Measurements from ENCODE around the gene HVCN1. TPM values are rescaled to one million over a fixed set of nuclear protein-coding genes. Genes with fewer than 3 reads are reported as not detected.
"Not testable (repeated sequence)": the region's sequence is repeated elsewhere in the genome, so short reads cannot be mapped to it uniquely, and the experiment has no call there.

HVCN1 gene
- total RNA-seq, 1 donor from 2014 or later, result 21.3 TPM

GRCh38 chr12:110613071-110613770 lies 75.7 kb downstream of the HVCN1 start:
- Histone ChIP-seq H3K4me3 (peak overlapping the region; percentile 78), H3K27ac (peak overlapping the region; percentile 82), H3K9me3 (no peaks in the 10 kb centered on the region), H3K36me3 (no peaks in the 10 kb centered on the region), H3K4me1 (peaks cover 7% of the 10 kb centered on the region), H3K27me3 (no peaks in the 10 kb centered on the region)
- DNase-seq (no peak), ATAC-seq (no peak)
- intact Hi-C loops (cut with DNase I), result no loop called here
- TF ChIP-seq, protein P1, sequence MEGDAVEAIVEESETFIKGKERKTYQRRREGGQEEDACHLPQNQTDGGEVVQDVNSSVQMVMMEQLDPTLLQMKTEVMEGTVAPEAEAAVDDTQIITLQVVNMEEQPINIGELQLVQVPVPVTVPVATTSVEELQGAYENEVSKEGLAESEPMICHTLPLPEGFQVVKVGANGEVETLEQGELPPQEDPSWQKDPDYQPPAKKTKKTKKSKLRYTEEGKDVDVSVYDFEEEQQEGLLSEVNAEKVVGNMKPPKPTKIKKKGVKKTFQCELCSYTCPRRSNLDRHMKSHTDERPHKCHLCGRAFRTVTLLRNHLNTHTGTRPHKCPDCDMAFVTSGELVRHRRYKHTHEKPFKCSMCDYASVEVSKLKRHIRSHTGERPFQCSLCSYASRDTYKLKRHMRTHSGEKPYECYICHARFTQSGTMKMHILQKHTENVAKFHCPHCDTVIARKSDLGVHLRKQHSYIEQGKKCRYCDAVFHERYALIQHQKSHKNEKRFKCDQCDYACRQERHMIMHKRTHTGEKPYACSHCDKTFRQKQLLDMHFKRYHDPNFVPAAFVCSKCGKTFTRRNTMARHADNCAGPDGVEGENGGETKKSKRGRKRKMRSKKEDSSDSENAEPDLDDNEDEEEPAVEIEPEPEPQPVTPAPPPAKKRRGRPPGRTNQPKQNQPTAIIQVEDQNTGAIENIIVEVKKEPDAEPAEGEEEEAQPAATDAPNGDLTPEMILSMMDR (IDR thresholded peaks at IDR 0.05), result no peak

GRCh38 chr12:110606253-110606611 lies 82.7 kb downstream of the HVCN1 start:
- Histone ChIP-seq H3K4me3 (peak overlapping the region; percentile 31), H3K36me3 (no peaks in the 10 kb centered on the region), H3K4me1 (no peaks in the 10 kb centered on the region), H3K27me3 (no peaks in the 10 kb centered on the region), H3K9me3 (no peaks in the 10 kb centered on the region), H3K27ac (peak overlapping the region; percentile 60)
- ATAC-seq (no peak), DNase-seq (no peak)
- TF ChIP-seq, protein P1 (IDR thresholded peaks at IDR 0.05), result no peak
- intact Hi-C loops (cut with DNase I), result no loop called here

DNA sequence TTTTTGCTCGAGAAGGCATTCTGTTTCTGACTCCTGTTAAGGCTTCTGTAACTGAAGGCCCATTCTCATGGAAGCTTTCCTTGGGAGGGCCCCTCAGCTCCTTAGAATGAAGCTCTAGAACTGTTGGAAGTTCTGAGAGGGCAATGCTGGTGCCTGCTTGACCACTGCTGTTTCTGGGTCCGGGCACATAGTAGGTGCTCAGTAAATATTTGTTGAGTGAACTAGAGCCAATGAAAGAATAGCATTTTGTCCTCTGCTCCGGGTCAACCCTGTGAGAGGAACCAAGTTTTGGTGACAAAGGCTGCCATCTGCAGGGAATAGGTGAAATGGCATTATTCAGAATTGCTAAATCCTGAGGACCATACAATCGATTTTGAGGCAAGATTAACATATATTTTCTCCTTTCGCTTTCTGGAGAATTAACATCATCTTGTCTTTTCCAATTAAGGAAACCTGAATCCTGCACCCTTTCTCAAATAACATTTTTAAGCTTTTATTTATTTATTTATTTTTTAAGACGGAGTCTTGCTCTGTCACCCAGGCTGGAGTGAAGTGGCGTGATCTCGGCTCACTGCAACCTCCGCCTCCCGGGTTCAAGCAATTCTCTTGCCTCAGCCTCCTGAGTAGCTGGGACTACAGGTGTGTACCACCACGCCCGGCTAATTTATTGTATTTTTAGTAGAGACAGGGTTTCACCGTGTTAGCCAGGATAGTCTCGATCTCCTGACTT lies 86.7 kb downstream of the HVCN1 start:
- H3K4me1 ChIP-seq, DNase-seq, H3K27ac ChIP-seq, H3K36me3 ChIP-seq, H3K27me3 ChIP-seq, H3K4me3 ChIP-seq, H3K9me3 ChIP-seq: not testable (repeated sequence)
- TF ChIP-seq, protein P1 (IDR thresholded peaks at IDR 0.05), result peak; percentile 78
- intact Hi-C loops (cut with DNase I), result loop anchor here (5.0 kb wide), 1 partner anchor 90 kb away; no protein-coding TSS in a partner anchor
- peak; percentile 85 for ATAC-seq

- no peak overlapping the region for H3K27ac ChIP-seq
- no peak for DNase-seq
- ATAC-seq, result peak; percentile 73
- no peaks in the 10 kb centered on the region for H3K9me3 ChIP-seq
- H3K36me3 ChIP-seq, result no peaks in the 10 kb centered on the region
- H3K4me3 ChIP-seq, result no peak overlapping the region
- no peaks in the 10 kb centered on the region for H3K4me1 ChIP-seq
- TF ChIP-seq, protein P1 (IDR thresholded peaks at IDR 0.05), result peak; percentile 48
- H3K27me3 ChIP-seq, result no peaks in the 10 kb centered on the region
- intact Hi-C loops (cut with DNase I), result loop anchor here (5.0 kb wide), 1 partner anchor 88 kb away; no protein-coding TSS in a partner anchor
Observed at GRCh38 chr12:110600254-110600653, 88.7 kb downstream of the HVCN1 start.

DNA sequence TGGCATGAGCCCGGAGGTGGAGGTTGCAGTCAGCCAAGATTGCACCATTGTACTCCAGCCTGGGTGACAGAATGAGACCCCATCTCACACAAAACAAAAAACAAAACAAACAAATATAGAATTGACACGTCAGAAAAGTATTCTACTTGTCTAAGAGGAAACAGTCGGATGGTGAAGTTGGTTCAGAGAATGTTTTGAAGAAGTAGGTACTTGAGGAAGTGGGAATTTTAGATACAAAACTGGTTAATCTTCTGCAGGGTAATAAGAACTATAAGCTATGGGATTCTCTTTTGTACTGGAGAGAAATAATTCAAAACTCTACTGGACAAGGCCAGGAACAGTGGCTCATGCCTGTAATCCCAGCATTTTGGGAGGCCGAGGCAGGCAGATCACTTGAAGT lies 89.6 kb downstream of the HVCN1 start:
- TF ChIP-seq, protein P1 (IDR thresholded peaks at IDR 0.05), result no peak
- H3K9me3 ChIP-seq, result no peaks in the 10 kb centered on the region
- H3K4me3 ChIP-seq, result no peak overlapping the region
- H3K4me1 ChIP-seq, result no peaks in the 10 kb centered on the region
- H3K27me3 ChIP-seq, result no peaks in the 10 kb centered on the region
- no peak for ATAC-seq
- intact Hi-C loops (cut with DNase I), result no loop called here
- no peak overlapping the region for H3K27ac ChIP-seq
- no peaks in the 10 kb centered on the region for H3K36me3 ChIP-seq
- no peak for DNase-seq

Other genes with a start within 250 kb of the HVCN1 start
- 238 TPM for gene ARPC3, start 238.8 kb downstream of the HVCN1 start, total RNA-seq
- gene GPN3, start 220.9 kb downstream of the HVCN1 start, total RNA-seq, result 25.5 TPM
- gene FAM216A, start 220.3 kb downstream of the HVCN1 start, total RNA-seq, result 3.1 TPM
- gene VPS29, start 187.0 kb downstream of the HVCN1 start, total RNA-seq, result 99.0 TPM
- 1.8 TPM for gene RAD9B, start 186.8 kb downstream of the HVCN1 start, total RNA-seq
- gene PPTC7, start 105.8 kb downstream of the HVCN1 start, total RNA-seq, result 26.4 TPM
- gene TCTN1, start 75.0 kb downstream of the HVCN1 start, total RNA-seq, result 30.4 TPM
- 90.6 TPM for gene PPP1CC, start 53.8 kb upstream of the HVCN1 start, total RNA-seq
- not detected for gene CCDC63, start 157.9 kb upstream of the HVCN1 start, total RNA-seq
- gene MYL2, start 231.5 kb upstream of the HVCN1 start, total RNA-seq, result not detected

Measured in upper lobe of right lung (tissue), 1 donor.